Measurements from ENCODE around the gene TC2N. TPM values are rescaled to one million over a fixed set of nuclear protein-coding genes. Genes with fewer than 3 reads are reported as not detected.
"Not testable (repeated sequence)": the region's sequence is repeated elsewhere in the genome, so short reads cannot be mapped to it uniquely, and the experiment has no call there.

The TC2N gene
- polyA plus RNA-seq, 3 donors, result 9.6 to 13.7 (median 11.4) TPM

DNA sequence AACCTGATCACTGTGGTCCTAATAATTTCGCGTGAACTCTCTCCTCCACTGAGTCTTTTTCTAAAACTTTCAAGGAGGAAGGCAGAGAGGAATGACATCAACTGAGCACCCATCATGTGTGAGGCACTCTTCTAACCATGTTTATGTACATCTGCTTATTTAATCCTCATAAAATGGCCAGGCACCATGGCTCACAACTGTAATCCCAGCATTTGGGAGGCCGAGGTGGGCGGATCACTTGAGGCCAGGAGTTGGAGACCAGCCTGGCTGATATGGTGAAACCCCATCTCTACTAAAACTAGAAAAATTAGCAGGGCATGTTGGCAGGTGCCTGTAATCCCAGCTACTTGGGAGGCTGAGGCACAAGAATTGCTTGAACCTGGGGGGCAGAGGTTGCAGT is 4.1 kb upstream of the TC2N start:
- DNase-seq, result not testable (repeated sequence)

DNA sequence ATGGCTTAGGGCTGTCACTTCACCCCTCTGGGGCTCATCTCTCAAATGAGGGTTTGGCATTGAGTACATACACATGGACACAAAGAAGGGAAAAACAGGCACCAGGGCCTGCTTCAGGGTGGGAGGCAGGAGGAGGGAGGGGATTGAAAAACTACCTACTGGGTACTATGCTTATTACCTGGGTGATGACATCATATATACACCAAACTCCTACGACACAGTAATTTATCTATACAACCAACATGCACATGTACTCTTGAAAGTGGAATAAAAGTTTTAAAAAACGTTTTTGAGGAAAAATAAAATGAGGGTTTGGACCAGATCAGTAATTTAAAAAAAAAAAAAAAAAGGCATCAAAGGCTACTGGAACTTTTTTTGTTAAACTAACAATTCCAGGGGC is 3.6 kb upstream of the TC2N start:
- no peak for DNase-seq

DNA sequence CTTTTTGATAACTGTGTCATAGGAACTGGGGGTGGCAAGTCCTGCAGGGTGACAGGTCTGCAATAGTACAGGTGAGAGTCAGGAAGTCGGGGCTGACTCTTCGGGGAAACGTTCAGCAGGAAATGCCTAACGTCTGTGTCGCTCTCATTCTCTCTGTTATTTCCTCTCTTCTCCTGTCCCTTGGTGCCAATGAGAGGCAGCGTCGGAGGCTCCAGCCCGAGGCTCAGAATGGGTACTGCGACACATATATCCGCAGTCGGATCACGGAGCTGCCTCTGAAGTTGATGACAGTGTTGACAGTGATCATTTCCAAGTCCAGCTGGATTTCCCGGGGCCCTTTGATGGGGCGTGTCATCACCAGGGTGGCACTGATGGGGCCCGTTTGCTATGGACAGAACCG is 2.7 kb upstream of the TC2N start:
- DNase-seq, result no peak

DNA sequence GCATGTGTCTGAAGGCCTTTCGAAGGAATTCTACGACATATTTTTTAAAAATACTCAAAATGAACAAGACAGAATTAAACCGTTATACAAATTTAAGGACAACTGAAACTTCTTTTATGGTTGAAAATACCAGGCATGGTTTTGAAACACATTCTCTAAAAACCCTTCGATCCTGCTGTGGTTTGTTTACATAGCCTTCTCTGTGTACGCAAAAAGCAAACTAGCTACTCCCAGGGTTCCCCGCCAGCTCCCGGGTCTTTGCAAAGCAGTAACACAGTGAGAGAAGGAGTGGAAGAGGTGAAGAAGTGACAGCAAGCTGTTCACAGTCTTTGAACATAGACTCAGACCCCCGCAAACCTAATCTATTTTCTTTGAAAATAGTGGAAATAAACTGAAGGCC is 2.2 kb upstream of the TC2N start:
- DNase-seq, result no peak

DNA sequence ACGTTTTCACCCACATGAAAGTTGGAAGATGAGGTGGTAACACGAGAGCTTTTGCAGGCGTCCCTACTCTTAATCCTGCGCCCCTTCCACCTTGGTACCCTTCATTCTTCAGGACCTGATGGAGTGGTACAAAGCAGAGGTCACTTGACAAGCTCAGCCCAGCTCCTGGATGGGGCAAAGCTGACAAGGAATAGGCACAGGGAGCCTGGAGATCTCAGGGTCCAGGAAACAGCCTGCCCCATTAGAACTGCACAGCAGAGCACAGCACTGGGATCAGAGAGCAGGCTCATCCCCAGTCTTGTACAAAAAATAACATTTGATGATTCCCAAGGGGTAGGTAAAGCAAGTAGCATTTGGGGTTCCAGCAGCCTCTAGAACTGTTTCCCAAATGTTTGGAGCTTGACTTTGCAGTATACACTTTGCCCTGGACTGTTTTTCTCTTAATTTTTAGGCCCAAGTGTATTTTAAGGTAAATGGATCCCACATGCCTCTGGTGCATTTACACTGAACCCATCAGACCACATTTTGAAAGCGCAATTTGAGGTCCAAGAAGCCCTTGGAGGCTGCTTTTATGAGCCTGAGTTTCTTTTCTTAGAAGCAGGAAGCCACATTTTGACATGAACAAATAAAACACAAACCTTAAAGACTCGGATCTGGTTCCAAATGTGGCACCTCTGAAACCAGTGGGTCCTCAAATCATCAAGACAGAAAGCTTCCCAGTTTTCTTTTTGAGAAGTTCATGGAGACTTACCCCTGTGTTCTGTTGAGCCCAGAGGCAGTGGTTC is 633 bp downstream of the TC2N start:
- no peak for DNase-seq

DNA sequence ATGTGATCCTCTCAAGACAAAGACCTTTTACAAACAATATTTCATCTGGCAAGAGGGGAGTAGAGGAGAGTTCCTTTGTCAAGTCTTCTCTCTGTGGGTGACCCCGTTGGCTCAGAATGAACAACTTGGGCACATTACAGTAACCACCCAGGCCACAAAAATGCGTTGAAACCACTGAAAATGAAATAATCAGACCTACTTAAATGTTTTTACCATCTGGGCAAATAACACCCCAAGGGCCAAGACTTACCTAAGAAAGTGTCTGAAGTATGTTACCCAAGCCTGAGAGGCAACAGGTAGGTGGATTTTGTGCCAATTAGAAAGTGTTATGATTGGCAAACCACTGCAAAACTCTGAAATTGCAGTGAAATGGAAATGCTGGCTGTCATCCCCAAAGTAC is 1.3 kb downstream of the TC2N start:
- no peak for DNase-seq

DNA sequence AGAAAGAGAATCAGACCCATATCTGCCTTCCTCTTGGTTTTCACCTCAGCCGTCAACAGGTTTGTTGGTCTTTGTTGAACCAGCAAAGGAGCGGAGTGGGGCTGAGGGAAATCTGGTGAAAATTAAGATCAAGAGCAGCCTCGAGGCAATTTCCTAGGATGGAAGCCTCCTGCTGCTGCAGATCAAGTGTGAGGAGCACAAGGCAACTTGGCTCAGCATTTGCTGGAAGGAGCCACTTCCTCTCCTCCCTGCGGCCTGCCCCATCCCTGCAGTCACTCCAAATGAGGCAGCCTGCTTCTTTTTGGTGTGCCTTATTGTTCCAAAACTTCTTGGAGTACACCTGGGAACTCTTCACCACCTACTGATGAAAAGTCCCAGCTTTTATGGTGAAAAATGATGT is 4.9 kb downstream of the TC2N start:
- no peak for DNase-seq

DNA sequence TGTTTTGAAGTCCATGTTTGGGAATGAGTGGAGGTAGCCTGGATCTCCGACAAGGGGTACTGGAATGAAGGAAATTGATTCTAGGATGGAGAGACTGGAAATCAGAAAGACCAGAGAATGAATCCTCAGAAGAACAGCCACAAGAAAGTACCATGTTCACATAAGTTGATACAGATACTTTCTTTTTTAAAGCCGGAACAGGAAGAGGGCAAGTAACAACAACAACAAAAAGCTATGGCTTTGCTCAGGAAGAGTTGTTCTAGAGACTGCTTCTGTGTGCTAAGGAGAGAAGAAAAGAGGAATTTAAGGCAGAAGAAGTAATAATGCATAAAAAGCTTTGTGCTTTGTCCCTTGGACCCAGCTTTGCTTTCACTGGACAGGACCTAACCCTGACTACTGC is 6.2 kb downstream of the TC2N start:
- no peak for DNase-seq

DNA sequence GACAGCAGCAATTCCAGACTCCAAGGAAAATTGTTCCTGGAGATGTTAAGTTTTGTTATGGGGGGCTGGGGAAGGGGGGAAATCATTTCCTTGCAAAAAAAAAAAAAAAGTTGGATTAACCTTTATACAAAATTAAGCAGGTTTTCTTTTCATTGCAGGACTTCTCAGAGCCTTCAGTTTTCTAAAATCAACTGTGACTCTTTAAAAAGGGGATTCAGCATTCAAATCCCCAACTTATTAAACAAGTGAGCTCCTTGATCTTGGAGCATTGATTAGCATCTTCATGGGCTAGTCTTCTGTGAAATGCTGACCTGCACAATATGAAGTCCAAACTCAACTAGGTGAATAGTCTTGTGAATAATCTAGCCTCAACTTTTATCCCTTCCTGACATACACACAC is 7.1 kb downstream of the TC2N start:
- no peak for DNase-seq

DNA sequence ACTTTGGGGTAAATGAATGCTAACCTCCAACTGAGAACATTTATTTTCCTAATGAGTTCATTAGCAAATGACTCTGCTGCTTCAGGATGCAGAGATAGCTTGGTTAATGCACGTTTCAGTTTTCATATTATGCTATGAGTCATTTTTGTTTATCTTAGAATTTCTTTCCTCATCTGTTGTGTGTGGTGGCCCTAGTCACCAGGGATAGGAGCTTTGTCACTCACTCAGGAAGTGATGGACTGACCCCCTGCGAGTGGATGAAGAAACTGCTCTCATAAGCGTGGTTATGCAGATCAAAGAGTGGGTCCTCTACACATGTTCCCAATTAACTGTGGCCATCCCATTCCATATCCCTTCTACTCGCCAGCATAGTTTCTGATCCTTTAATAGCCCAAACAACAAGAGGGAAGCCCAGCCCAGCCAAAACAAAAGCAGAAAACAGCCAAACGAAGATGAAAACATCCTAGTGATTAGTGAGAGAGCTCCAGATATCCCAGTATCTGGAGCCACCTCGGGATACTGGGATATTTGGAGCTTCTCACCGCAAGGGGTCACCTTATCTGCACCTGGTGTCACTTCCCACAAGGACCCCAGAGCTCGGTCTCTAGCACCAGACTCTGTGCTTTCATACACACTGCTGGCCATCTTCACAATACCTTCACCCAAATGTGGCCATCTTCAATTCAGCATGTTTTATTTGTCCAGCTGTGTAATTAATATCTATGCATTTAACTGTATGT is 8.6 kb downstream of the TC2N start:
- DNase-seq, result no peak

DNA sequence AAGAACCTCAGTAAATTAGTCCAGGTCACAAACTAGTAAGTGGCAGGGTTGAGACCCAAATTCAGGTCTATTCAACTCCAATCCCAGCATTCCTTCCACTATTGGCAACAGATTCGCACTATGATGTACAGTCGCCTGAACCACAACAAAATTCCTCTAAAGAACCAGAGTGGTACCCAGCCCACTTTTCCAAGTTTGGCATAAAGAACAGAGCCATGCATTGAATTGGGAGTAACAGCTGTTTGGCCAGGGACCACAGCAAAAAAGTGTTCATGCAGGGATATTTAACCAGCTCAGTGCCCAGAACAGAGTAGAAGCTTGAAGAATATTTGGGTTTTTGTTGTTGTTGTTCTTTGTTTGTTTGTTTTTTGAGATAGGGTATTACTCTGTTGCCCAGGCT is 9.7 kb downstream of the TC2N start:
- DNase-seq, result no peak

DNA sequence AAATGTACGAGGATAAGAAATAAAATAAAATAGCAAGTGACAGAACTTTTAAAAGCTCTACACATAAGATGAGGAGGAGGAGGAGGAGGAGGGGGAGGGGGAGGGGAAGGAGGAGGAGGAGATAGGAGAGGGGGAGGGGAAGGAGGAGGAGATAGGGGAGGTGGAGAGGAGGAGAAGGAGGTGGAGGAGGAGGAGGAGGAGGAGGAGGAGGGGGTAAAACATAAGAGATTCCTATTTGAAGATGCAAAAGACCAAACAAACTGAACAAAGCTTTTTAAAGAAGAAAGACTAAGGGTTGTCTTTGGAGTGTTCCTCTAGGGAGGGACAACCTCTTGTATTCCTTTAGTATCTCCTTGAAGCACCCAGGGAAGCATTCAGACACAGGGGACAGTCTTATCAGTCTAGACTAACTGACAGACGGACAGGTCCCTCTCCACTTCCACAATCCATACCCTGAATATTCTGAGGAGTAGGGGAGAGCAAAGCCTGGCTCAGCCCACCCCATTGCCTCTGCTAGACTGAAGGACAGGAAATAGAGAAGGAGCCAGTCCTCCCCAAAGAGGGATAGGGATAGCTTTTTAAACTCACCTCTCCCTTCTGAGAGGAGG is 12.9 kb downstream of the TC2N start:
- DNase-seq, result no peak

DNA sequence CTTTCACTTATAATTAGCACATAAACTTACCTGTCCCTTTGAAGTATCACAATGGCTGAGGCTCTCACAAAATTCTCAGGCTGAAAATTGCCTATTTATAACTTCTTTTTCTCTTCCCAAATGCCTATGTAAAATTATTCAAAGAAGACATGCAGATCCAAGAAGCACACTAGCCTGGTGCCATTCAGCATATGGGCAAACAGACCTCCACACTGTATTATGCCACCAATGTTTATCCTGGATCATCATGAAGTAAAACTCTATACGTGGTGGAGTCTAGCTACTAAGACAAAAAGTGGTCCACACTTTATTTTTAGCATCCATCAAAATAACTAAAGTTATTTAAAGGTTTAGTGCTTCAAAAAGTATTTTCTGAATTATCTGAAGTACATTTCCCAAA is 15.8 kb downstream of the TC2N start:
- DNase-seq, result no peak

DNA sequence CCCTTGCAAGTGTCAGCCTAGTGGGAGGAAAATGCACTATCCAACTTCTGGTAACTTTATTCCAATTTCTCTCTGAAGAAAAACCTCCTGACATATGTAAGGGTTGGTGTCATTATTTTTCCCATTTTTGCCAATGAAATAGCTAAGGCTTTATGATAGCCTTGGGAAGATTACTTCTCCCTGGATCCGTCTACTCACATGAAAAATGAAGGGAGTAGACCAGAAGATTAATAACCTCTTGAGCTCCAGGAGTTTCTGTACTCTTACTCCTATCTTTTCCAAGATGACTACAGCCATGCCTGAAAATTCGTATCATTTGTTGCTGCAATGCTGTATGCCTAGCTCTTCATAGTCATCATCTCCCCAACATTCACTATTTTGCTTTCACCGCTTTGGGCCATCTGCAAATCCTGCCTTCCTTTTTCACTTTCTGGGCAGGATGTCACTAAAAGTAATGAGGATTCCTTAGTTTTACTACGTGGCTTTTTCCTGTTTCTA is 18.8 kb downstream of the TC2N start:
- DNase-seq, result no peak

DNA sequence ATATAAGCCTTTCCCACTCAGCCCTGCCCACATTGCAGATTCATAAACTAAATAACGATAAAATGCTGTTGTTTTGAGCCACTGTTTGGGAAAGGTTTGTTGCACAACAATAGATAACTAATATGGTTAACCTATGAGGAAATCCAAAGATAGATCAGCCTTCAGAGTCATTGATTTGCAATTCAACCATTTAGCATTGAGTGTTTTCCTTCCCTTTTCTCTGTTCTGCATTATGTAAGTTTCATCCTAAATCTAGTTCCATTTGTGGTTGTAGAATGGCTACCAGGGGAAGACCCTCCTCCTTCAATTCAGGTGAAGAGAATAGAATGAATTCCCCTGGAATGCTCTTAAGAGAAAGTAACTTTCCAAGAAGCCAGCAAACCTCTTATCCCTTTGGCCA is 19.6 kb downstream of the TC2N start:
- no peak for DNase-seq

DNA sequence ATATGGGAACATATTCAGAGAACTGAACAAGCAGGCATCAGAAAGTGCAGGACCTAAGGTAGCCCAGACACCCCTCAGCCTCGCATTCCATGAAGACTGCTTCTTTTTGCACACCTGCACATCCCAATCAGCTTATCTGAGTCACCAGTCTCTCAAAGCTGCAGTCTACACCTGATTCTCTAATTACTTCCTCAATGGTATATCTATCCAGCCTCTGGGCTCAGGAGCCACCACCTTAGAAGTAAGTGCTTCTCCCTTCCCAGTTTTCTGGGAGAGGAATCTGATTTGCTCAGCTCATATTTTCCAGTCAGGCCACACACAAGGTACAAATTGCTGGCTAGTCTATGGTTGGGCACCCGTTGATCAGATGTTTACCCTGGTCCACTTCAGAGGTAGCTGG is 21.7 kb downstream of the TC2N start:
- DNase-seq, result no peak

DNA sequence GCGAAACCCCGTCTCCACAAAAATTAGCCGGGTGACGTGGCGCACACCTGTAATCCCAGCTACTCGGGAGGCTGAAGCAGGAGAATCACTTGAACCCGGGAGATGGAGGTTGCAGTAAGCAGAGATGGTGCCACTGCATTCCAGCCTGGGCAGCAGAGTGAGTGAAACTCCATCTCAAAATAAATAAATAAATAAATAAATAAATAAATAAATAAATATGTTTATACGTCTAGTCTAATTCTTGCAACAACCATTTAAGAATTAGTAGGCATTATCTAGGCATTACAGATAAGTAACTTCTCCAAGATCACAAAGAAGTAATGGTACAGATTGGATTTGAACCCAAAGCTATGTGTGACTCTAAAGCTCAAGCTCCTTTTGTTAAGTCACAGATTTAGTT is 22.3 kb downstream of the TC2N start:
- DNase-seq, result not testable (repeated sequence)

DNA sequence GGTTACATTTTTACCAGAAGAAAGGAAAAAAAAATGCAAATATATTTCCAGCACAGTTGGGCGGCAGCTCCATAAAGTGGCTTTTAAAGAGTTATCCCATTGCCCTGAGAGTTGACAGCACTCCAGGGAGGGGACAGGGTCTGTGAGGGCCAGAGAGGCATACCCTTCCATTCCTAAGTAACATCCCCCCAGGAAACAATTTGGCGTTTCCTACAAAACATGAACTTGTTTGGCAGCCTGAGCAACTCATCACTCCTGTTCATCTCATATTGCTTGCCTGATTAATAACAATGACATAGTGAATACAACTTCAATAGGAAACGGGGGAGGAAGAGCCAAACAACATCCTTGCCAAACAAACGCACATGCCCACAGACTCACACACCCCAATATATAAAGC is 23.3 kb downstream of the TC2N start:
- no peak for DNase-seq

DNA sequence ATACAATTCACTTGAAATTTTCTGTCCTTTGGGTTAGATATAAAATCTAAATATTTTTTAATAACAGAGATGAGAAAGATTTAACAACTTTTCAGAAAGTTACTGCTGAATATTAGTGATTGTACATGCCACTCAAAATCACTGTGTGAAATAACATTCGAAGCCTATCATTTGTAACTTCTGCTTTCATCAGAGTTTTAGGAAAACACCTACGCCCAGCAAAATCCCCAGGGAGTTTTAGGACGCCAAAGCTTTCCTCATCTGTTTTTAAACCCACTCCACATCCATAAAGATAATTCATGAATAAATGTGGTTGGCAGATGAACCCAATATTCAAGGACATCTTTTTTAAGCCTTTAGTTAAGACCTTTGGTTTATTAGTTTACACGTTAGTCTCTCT is 23.9 kb downstream of the TC2N start:
- no peak for DNase-seq

DNA sequence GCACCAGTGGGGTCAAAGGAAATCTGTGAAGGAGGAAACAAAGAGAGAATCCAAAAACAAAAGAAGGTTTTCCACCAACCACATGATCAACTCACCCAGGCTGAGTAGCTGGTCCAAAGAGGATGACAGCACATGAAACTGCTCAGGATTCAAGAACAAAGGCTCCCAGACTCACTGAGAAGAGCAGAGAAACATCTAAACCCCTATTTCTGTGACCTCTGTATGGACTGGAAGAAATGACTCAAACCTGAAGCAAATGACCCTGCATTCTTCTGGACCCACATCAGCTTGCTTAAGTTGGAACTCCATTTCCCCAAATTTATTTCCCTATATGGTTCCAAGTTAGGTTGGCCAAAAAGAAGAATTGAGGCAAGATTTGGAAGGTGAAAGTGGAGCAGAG is 26.3 kb downstream of the TC2N start:
- no peak for DNase-seq

DNA sequence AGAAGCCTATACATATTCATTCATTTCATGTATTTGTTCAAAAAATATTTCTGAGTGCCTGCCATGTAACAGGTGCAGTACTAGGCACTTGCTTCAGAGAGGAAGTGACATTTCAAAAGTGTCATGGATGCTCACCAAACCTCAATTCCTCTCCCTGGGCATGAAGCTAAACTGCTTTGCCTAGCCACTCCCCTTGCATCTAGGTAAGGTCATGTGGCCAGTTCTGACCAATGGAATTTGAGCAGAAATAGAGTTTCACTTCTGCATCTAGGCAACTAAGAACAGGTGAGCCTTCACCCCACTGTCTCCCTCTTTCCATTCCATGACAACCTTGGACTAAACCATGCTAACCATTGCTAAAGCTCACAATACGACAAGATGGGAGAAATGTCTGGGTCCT is 27.6 kb downstream of the TC2N start:
- no peak for DNase-seq

DNA sequence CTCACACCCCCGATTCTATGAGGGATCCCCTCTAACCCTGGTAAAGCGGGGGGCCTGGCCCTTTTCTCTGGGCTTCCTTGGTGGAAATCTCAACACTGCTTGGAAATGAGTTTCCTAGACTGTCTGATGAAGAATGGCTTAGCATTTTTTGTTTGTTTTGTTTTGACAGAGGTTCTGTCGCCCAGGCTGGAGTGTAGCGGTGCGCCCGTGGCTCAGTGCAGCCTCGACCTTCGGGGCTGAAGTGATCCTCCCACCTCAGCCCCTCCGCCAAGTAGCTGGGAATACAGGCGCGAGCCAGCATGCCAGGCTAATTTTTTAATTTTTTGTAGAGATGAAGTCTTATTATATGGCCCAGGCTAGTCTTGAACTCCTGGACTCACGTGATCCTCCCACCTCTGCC is 30.3 kb downstream of the TC2N start:
- no peak for DNase-seq
